ENCODE results near the gene CYP27B1. TPM values are rescaled to one million over a fixed set of nuclear protein-coding genes. Genes with fewer than 3 reads are reported as not detected.

The CYP27B1 gene
- total RNA-seq, 1 experiment from 2014 or later = 0.69 TPM

DNA sequence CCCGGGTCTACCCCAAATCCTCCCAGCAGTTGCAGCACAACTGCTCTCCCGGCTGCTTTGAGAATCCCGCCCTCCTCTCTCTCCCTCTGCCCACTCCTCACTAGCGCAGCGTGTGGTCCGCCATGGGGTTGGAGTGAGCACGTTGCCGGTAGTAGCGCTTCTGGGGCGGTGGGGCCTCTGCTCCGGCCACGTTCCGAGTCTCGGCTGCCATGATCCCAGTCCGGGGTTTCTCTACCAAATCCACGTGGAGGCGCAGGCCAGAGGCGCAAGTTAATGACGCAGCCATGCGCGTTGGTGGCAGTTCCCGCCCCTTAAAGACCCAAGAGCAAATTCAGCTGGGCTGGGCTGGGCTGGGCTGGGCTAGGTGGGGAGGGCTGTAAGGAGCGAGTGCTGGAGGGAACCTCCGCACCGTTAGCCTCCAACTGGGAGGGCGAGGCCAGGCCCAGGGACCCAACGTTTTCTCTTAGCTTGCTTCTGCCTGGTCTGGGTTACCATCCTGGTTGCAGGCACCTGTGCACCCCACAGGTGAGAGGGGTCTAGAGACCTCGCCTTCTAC lies 5.1 kb upstream of the CYP27B1 start, which contains the start of gene METTL1:
METTL1 (minus strand) TSS at position 233 of the 556 bp plus-strand sequence; CDS start at position 211, 22 bp downstream.
- in situ Hi-C loops (cut with HindIII; ENCODE audit: low pct_unique_long_range_greater_than_20kb, low sequenced_read_pairs) = no loop called here
- peak; percentile 98 for DNase-seq (ENCODE audit: low read depth, low spot score)

DNA sequence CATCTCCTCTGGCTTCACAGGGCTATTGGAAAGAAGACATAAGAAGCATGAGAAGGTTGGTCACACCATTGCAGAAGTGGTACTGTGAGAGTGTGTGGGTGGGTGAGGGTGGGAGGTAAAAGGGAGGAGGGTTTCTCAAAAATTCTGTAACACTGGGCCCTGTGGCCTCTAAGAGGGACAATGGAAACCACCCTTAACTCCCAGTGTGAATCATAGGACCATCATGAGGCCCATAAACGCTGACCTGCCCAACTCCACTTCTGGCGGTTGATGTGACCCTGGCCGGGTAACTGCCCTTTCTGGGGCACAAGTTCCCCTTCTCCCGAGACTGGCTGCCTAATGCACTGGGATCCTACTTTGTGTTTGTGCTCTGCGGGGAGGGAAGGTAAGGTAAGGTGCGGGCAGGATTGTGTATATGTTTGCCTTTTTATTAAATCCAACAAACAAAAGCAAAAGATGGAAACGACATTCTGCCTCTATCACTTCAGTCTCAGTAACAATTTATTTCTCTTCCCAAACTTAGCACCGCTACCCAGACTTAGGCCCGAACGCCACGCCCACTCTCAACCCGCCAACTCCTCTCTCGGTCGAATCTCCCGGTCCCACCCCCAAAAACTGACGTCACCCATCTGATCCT lies 4.5 kb upstream of the CYP27B1 start:
- peak; percentile 92 for DNase-seq (ENCODE audit: low read depth, low spot score)
- in situ Hi-C loops (cut with HindIII; ENCODE audit: low pct_unique_long_range_greater_than_20kb, low sequenced_read_pairs) = no loop called here

DNA sequence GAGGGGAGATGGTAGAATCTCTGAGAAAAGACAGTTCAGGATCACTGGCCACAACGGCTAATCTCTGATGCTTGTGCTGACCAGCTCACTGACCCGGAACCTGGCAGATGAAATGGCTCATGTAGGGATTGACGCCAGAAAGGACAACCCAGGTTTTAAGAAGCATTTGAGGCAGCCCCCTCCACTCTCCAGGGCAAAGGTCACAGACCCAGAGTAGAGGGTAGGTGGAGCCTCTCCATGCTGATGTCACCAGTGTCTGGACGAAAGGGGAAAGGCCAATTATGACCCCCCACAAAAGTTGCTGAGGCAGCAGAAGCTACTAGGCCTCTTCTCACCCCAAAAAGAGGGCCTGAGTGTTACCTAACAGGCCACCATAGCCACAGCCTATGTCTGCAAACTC lies 3.9 kb upstream of the CYP27B1 start:
- in situ Hi-C loops (cut with HindIII; ENCODE audit: low pct_unique_long_range_greater_than_20kb, low sequenced_read_pairs) = no loop called here
- DNase-seq (ENCODE audit: low read depth, low spot score) = no peak

DNA sequence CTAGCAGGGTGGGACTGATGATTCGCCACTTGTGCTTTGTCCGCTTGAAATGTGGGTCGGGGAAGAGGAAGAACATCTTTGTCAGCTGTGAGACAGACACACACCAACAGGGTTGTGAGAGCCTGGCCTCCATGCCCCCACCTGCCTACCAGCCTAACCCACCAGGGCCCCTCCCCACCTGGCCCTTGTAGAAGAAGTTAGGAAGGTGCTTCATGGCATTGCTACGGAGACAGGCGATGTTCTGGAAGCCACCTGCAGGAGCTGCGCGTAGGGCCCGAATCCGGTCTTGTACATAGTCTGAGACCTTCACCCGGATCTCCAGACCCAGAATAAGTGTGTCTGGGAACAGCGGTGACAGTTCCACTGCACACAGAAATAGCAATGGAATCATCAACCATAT lies 2.7 kb upstream of the CYP27B1 start:
- DNase-seq (ENCODE audit: low read depth, low spot score) = no peak
- in situ Hi-C loops (cut with HindIII; ENCODE audit: low pct_unique_long_range_greater_than_20kb, low sequenced_read_pairs) = no loop called here

DNA sequence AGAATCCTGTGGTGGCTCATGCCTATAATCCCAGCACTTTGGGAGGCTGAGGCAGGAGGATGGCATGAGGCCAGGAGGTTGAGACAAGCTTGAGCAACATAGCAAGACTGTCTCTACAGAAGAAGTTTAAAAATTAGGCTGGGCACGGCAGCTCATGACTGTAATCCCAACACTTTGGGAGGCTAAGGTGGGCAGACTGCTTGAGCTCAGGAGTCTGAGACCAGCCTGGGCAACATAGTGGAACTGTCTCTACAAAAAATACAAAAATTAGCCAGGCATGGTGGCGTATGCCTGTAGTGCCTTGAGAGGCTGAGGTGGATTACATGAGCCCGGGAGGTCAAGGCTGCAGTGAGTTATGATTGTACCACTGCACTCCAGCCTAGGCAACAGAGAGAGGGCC lies 998 bp upstream of the CYP27B1 start:
- in situ Hi-C loops (cut with HindIII; ENCODE audit: low pct_unique_long_range_greater_than_20kb, low sequenced_read_pairs) = no loop called here
- no peak for DNase-seq (ENCODE audit: low read depth, low spot score)

DNA sequence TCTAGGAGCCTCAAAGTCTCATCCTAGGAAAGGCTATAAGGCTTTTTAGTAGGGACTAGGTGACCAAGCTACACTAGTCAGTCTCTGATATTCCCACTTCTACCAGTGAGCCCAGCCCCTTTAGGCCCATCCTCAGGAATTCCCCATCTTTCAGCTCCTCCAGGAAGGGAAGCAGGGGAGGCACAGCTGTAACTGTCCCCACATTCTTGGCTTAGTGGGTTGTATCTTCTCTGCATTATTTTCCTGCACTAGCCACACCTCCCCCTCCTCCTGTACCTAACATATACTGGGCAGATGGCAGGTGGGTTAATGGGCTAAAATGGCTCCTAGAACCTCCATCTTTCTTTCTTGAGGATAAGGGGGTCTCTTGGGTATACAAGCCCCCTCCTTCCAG lies 424 bp upstream of the CYP27B1 start:
- in situ Hi-C loops (cut with HindIII; ENCODE audit: low pct_unique_long_range_greater_than_20kb, low sequenced_read_pairs) = no loop called here
- DNase-seq (ENCODE audit: low read depth, low spot score) = no peak

DNA sequence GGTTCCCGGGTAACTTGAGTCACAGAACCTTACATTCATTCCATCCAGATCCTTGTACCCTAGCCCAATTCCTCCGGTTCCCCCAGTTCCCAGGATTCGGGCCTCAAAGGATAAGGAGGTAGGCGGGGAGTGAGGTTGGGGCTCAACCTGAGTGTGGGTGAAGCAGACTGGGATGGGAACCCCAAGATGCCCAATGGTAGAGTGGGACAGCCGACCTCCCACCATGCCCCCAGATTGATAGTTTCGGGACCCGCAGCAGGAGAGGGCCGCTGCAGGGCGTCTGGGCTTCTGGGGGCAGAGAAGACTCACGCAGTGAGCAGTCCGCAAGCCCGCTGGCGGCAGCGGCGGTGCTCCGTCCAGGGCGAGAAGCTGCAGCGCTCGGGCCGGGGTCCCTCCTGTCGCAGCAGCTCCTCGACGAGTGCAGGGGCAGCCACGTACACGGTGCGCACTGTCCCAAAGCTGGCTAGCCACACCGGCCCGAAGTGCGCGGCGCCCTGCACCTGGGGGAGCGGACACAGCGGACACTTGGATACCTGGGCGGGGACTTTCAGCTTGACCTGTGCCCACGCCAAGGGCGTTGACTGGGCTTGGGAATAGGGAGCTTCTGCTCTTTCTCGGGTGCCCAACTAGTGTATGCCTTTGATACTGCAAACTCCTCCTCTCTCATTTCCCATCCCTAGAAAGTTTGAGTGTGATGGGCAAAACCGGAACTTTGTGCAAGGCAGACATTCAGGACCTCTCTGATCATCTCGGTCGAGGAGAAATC lies 997 bp downstream of the CYP27B1 start:
- in situ Hi-C loops (cut with HindIII; ENCODE audit: low pct_unique_long_range_greater_than_20kb, low sequenced_read_pairs) = no loop called here
- no peak for DNase-seq (ENCODE audit: low read depth, low spot score)

DNA sequence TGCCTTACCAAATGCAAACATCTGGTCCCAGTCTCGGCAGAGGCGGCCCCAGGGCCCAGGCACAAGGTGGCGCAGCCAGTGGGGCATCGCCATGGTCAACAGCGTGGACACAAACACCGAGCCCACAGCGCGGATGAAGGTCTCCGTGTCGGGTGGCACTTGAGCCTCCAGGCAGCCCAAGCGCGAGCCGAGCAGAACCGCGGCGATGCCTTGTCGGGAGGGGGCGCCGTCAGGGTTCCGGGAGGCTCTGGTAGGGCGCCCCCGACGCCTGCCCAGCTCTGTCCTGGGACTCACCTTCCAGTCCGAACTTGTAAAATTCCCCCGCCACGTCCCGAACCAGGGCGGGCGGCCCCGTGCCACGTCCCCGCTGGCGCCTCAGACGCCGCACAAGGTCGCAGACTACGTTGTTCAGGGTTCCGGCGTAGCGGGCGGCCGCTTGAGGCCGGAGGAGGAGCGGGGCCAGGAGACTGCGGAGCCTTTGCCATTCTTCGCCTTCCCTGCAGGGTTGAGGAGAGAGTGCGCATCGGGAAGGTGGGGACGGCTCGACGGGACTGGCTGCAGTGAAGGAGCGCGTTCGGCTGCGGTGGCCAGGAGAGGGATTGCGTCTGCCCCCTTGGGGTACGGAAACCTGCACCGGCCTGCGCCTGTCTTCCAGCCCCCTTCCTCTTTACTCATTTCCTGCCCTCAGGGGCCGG lies 1.7 kb downstream of the CYP27B1 start:
- DNase-seq (ENCODE audit: low read depth, low spot score) = no peak

DNA sequence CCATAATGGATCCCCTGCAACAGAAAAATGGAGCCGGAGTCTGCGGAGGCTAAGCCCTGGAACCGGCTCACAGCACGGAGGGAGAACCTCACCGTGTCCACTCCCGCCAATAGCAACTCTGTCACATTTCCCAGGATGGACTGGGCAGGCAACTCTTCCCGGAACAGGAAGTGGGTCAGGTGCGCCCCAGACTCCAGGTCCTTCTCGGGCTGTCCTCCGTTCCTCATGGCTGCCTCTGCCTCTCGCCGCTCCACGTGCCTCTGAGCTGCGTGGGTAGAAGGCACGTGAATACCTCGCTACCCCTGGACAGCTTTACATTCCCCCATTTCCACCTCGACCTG lies 2.2 kb downstream of the CYP27B1 start:
- no peak for DNase-seq (ENCODE audit: low read depth, low spot score)
- in situ Hi-C loops (cut with HindIII; ENCODE audit: low pct_unique_long_range_greater_than_20kb, low sequenced_read_pairs) = no loop called here

More for the DNA sequence above, 1.7 kb downstream of the CYP27B1 start:
- in situ Hi-C loops (cut with HindIII; ENCODE audit: low pct_unique_long_range_greater_than_20kb, low sequenced_read_pairs) = no loop called here

DNA sequence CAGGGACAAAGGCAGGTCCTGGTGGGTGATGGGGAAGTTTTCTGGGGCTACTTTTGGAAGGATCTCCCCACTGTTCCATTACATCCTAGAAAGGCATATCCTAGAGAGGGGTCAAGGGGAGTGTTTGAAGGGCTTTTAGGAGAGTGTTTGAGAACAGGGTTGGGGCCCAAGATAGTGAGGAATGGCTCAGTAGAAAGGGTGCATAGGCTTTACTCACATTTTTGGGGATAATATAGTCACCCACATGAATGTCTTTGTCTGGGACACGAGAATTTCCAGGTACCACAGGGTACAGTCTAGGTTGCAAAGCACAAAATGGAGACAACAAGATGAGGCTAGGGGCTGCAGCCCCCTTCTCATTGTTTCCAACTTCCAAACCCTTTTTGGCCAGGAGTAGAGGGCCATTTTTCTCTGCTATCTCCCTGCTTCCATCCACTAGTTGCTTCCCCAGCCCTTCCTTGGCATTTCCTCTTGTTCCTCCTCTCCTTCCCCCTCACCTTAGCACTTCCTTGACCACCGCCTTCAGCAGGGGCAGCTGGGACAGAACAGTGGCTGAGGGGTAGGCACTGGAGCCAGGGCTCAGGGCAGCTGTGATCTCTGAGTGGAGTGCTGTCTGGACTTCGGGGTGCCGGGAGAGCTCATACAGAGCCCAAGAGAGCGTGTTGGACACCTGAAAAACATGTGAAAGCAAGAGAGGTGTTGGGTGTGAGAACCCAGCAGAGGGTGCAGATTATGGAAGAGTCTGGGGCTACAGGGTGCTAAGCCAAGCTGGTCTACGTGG lies 2.8 kb downstream of the CYP27B1 start:
- no peak for DNase-seq (ENCODE audit: low read depth, low spot score)
- in situ Hi-C loops (cut with HindIII; ENCODE audit: low pct_unique_long_range_greater_than_20kb, low sequenced_read_pairs) = no loop called here

DNA sequence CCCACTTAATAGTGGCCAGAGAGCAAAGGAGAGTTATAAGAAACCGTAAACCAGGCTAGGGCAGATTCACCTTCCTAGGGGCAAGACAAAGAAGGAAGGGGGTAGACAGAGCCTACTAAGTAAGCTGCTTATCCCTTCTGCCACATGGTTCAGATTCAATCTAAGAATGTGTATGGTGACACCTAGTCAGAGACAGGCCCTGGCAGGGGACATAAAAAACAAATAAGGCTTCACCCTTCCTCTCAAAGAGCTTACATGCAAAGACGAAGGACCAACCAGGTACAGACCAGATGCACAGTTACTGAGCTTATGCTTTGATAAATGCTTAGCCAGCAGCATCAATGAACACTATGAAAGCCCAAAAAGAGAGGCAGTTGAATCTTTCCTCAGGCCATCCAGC lies 4.4 kb downstream of the CYP27B1 start:
- no peak for DNase-seq (ENCODE audit: low read depth, low spot score)
- in situ Hi-C loops (cut with HindIII; ENCODE audit: low pct_unique_long_range_greater_than_20kb, low sequenced_read_pairs) = no loop called here

DNA sequence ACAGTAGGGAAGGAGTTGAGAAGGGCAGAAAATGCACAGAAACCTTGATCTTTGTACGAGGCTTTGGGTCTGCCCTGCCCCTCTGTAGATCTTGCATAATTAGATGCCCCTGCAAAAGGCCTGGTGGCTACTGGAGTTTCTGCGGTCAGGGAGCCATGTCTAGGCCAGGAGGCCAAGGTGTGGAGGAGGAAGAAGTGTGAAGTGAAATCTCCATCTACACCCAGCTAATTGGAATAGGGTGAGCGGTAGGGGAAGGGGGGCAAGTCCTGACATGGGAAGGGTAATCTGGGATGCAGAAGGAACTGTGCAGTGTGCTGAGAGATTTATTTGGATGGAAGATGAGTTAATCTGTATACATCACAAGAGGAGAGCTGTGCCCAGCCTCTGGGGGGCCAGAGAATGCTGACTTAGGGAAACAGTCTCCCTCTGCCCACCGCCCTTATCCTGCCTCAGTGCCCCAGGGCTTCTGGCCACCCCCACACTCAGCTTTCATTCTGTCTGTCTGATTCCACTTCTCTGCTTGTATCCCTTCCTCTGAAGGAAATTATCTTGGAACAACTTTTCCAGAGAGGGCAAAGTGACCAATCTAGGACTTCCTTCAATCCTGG lies 5.4 kb downstream of the CYP27B1 start:
- DNase-seq (ENCODE audit: low read depth, low spot score) = no peak
- in situ Hi-C loops (cut with HindIII; ENCODE audit: low pct_unique_long_range_greater_than_20kb, low sequenced_read_pairs) = no loop called here

DNA sequence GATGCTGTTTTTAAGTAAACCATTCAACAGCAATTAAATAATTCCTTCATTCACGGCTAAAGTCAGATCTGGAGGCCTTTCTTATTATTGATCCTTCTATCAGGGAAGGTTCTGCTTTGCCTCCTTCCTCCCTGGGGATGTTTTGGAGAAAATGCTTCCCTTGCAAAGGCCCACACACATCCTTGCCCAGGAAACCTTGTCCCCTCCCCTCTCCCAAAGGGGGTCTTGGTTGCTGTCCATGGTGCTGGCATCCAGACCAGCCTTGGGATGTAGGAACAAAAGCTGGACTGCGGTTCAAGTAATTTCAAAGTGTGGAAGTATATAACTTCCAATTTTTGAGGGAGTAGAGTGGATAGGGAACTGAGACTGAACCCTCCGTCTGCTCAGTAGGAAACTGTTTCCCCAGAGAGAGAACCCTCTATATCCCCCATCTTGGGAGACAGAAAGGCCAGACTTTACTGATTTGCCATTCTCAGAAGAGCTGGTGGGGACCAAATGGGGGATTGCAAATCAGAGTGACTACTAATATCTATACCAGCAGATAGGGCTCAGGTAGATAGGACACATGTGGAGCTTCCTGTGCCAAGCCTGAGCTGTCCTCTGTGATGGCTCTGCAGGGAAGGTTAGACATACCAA lies 6.4 kb downstream of the CYP27B1 start:
- in situ Hi-C loops (cut with HindIII; ENCODE audit: low pct_unique_long_range_greater_than_20kb, low sequenced_read_pairs) = no loop called here
- no peak for DNase-seq (ENCODE audit: low read depth, low spot score)

DNA sequence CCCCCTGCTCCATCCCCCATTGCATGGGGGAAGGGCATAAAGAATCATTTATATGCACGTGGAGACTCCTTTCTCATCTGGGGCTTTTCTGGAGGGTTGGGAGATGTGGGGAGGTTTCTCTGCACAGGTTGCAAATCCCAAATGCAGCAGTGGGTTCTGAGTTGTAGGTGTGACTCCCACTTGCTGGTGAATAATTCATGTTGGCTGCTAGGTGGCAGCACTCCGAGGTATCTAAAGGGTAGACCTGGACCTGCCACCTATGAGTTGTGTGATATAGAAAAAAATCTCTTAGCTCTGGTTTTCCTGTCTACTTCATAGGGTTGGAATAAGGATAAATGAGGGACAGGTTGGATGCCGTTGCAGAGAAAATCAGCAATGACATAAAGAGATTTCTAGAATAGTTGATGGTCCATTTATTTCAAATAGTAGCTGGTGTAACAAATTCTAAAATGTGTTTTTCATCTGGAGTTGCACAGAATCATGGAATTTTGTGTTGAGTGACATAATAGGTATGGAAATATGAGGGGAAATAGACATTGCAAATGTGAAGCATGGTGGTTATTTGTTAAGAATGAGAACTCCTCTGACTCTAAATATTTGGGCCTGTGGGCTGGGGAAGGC lies 7.4 kb downstream of the CYP27B1 start:
- peak; percentile 60 for DNase-seq (ENCODE audit: low read depth, low spot score)
- in situ Hi-C loops (cut with HindIII; ENCODE audit: low pct_unique_long_range_greater_than_20kb, low sequenced_read_pairs) = no loop called here

DNA sequence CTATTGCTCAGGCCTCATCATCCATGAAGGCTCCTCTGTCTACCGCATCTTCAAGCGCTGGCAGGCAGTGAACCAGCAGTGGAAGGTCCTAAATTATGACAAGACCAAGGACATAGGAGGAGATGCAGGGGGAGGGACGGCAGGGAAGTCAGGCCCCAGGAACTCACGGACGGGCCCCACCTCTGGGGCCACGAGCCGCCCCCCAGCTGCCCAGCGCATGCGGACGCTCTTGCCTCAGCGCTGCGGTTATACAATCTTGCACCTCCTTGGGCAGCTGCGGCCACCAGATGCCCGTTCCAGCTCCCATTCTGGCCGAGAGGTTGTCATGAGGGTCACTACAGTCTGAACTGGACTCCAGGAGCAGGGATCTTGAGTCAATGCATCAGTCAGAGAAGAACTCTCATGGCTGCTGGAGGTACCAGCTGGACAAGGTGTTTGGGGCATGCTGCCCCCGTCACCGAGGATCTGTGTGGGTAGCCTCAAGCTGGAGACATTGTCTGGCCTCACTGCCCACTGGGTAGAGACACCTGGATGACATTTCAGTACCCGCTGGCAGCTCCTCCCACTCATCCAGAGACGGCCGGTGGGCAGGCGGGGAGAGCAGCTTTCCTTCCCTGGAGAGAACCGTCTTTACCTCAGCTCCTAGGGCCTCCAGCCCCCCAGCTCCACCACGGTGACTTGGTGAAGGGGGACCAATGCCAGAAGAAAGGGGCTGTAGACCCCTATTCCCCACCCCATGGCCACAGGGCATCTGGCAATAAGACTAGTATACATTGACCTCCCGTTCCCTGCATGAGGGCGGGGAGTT lies 8.1 kb downstream of the CYP27B1 start:
- no peak for DNase-seq (ENCODE audit: low read depth, low spot score)
- in situ Hi-C loops (cut with HindIII; ENCODE audit: low pct_unique_long_range_greater_than_20kb, low sequenced_read_pairs) = no loop called here

DNA sequence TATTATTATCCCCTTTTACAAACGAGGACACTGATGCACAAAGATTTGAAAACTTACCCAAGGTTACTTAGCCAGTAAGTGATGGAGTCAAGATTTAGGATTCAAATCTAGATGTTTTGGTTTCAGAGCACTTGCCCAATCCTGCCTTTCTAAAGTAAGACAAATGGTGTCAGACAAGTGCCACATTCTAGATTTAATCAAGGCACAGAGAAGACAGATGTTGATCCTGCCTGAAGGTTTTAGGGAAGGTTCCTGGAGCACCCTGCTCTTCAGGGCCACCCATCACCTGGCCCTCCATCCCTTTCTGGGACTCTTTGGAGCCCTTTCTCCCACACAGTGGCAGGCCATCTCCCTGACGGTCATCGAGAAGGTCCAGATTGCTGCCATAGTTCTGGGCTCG lies 9.1 kb downstream of the CYP27B1 start:
- no peak for DNase-seq (ENCODE audit: low read depth, low spot score)
- in situ Hi-C loops (cut with HindIII; ENCODE audit: low pct_unique_long_range_greater_than_20kb, low sequenced_read_pairs) = no loop called here

All from SK-MEL-5 (cell line).